Measurements from ENCODE around the gene PINLYP. TPM values are rescaled to one million over a fixed set of nuclear protein-coding genes. Genes with fewer than 3 reads are reported as not detected.
"Not testable (repeated sequence)": the region's sequence is repeated elsewhere in the genome, so short reads cannot be mapped to it uniquely, and the experiment has no call there.

Gene PINLYP
- total RNA-seq, 4 donors from 2014 or later = 4.7 to 22.1 (median 10.9) TPM

DNA sequence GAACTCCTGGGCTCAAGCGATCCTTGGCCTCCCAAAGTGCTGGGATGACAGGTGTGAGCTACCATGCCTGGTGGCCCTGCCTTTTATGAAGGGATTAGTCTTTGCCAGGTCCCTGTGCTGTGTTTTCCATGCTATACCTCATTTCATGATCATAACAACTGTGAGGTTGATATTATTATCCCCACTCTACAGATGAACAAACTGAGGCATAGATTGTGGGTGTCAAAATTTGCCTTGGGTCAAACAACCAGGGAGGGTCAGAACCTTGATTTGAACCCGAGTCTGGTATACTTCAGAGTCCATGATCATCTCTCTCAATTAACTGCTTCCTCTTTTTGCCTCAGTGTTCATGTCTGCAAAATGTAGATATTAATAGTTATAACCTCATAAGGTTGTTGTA is 6.9 kb downstream of the PINLYP start:
- Histone ChIP-seq H3K4me1 (peaks cover 20% of the 10 kb centered on the region), H3K27ac (no peak overlapping the region), H3K9me3 (no peaks in the 10 kb centered on the region), H3K36me3 (no peaks in the 10 kb centered on the region), H3K27me3 (no peaks in the 10 kb centered on the region), H3K4me3 (no peak overlapping the region)
- TF ChIP-seq EP300 (IDR thresholded peaks at IDR 0.05) = no peak
- no peak for TF ChIP-seq POLR2A (IDR thresholded peaks at IDR 0.05)
- TF ChIP-seq, protein P1, sequence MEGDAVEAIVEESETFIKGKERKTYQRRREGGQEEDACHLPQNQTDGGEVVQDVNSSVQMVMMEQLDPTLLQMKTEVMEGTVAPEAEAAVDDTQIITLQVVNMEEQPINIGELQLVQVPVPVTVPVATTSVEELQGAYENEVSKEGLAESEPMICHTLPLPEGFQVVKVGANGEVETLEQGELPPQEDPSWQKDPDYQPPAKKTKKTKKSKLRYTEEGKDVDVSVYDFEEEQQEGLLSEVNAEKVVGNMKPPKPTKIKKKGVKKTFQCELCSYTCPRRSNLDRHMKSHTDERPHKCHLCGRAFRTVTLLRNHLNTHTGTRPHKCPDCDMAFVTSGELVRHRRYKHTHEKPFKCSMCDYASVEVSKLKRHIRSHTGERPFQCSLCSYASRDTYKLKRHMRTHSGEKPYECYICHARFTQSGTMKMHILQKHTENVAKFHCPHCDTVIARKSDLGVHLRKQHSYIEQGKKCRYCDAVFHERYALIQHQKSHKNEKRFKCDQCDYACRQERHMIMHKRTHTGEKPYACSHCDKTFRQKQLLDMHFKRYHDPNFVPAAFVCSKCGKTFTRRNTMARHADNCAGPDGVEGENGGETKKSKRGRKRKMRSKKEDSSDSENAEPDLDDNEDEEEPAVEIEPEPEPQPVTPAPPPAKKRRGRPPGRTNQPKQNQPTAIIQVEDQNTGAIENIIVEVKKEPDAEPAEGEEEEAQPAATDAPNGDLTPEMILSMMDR (IDR thresholded peaks at IDR 0.05) = no peak
- no peak for DNase-seq (ENCODE audit: low spot score in 2 of 2)
- WGBS = 91% methylated on average over 2 of the region's 2 CpGs

DNA sequence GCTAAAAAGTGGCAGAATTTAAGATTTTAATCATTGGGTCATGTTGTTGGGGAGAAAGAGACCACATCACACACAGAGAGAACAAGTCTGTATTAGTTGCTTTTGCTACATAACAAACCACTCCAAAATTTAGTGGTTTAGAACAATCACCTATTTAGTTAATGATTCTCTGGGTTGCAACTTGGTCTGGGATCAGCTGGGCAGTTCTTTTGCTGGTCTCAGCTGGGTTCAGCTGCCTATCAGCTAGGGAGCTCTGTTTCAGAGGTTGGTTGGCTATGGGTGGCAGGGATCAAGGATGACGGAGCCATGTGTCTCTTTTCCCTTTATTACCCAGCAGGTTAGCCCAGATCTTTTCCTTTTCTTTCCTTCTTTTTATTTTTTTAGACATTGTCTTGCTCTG is 8.9 kb downstream of the PINLYP start:
- 100% methylated on average over 1 of the region's 1 CpG for WGBS
- no peaks in the 10 kb centered on the region for H3K36me3 ChIP-seq
- TF ChIP-seq EP300 (IDR thresholded peaks at IDR 0.05) (no peak), POLR2A (IDR thresholded peaks at IDR 0.05) (no peak), POLR2AphosphoS5 (IDR thresholded peaks at IDR 0.05) (no peak)
- TF ChIP-seq, protein P1 (IDR thresholded peaks at IDR 0.05) = no peak
- H3K4me1 ChIP-seq = peaks cover 20% of the 10 kb centered on the region
- H3K27ac ChIP-seq = no peak overlapping the region
- H3K27me3 ChIP-seq = no peaks in the 10 kb centered on the region
- no peaks in the 10 kb centered on the region for H3K9me3 ChIP-seq
- H3K4me3 ChIP-seq = no peak overlapping the region
- DNase-seq (ENCODE audit: low spot score in 2 of 2) = no peak

DNA sequence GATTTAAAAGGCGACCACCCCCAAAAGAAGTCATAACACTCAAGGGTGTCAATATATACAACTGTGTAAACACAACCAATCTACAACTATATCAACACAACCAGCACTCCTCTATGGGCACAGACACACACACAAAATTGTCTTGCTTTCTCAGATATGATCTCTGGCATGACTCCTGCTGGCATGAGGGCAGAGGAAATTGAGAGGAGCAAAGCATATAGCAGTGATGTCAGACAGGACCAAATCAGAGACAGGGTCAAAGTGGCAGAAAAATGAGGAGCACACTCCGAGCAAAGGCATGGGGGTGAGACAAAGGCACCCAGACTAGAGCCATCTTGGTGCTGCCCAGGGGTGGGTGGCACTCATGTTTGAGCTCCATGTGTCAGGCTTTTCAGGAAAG is 10.7 kb downstream of the PINLYP start:
- TF ChIP-seq POLR2AphosphoS5 (IDR thresholded peaks at IDR 0.05) (no peak), POLR2A (IDR thresholded peaks at IDR 0.05) (no peak), EP300 (IDR thresholded peaks at IDR 0.05) (no peak)
- TF ChIP-seq, protein P1 (IDR thresholded peaks at IDR 0.05) = no peak
- Histone ChIP-seq H3K27me3 (no peaks in the 10 kb centered on the region), H3K9me3 (no peaks in the 10 kb centered on the region), H3K4me3 (no peak overlapping the region), H3K36me3 (peaks cover 11% of the 10 kb centered on the region), H3K4me1 (peaks cover 12% of the 10 kb centered on the region), H3K27ac (no peak overlapping the region)
- 76% methylated on average over 2 of the region's 2 CpGs for WGBS
- DNase-seq (ENCODE audit: low spot score in 2 of 2) = no peak

DNA sequence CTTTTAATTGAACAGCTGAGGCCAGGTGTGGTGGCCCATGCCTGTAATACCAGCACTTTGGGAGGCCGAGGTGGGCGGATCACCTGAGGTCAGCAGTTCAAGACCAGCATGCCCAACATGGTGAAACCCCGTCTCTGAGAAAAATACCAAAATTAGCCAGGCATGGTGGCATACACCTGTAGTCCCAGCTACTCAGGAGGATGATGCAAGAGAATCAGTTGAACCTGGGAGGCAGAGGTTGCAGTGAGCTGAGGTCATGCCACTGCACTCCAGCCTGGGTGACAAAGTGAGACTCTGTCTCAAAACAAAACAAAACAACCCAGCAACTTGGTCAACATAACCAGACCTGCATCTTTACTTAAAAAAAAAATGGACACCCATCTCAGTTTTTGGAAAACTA is 11.4 kb downstream of the PINLYP start:
- not testable (repeated sequence) for H3K9me3 ChIP-seq; H3K27ac ChIP-seq; DNase-seq (ENCODE audit: low spot score in 2 of 2); H3K4me3 ChIP-seq; H3K27me3 ChIP-seq; H3K4me1 ChIP-seq
- WGBS = 95% methylated on average over 3 of the region's 3 CpGs
- peaks cover 18% of the 10 kb centered on the region for H3K36me3 ChIP-seq

DNA sequence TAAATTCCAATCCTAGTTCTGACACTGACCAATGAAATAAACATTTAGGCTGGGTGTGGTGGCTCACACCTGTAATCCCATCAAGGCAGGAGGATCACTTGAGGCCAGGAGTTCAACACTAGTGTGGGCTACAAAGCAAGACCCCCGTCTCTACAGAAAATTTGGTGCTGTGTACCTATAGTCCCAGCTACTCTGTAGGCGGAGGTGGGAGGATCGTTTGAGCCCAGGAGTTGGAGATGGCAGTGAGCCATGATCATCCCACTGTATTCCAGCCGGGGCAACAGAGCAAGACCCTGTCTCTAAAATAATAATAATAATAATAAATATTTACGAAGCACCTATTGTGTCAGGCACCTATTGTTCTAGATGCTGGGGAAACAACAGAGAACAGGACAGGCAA is 13.7 kb downstream of the PINLYP start:
- no peak overlapping the region for H3K27ac ChIP-seq
- no peaks in the 10 kb centered on the region for H3K9me3 ChIP-seq
- no peak overlapping the region for H3K4me3 ChIP-seq
- peaks cover 33% of the 10 kb centered on the region for H3K36me3 ChIP-seq
- peaks cover 17% of the 10 kb centered on the region for H3K4me1 ChIP-seq
- 76% methylated on average over 5 of the region's 5 CpGs for WGBS
- TF ChIP-seq POLR2A (IDR thresholded peaks at IDR 0.05) = no peak
- TF ChIP-seq EP300 (IDR thresholded peaks at IDR 0.05) = no peak
- no peak for TF ChIP-seq POLR2AphosphoS5 (IDR thresholded peaks at IDR 0.05)
- TF ChIP-seq, protein P1 (IDR thresholded peaks at IDR 0.05) = no peak
- H3K27me3 ChIP-seq = no peaks in the 10 kb centered on the region
- DNase-seq (ENCODE audit: low spot score in 2 of 2) = no peak

DNA sequence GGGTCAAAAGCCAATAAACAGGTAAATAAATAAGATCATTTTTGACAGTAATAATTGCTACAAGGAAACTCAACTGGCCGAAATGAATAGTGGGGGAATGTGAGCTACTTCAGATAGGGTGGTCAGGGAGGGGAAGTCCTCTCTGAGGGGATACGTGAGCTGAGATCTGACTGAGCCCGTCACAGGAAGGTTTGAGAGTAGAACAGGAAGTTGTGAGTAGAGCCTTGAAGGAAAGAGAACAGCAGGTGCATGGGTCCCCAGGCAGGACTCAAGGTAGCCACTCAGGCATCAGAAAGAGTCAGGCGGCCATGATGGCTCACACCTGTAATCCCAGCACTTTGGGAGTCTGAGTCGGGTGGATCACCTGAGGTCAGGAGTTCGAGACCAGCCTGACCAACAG is 14.1 kb downstream of the PINLYP start:
- no peaks in the 10 kb centered on the region for H3K9me3 ChIP-seq
- H3K27me3 ChIP-seq = no peaks in the 10 kb centered on the region
- TF ChIP-seq POLR2A (IDR thresholded peaks at IDR 0.05) (no peak), POLR2AphosphoS5 (IDR thresholded peaks at IDR 0.05) (no peak), EP300 (IDR thresholded peaks at IDR 0.05) (no peak)
- TF ChIP-seq, protein P1 (IDR thresholded peaks at IDR 0.05) = no peak
- 85% methylated on average over 6 of the region's 6 CpGs for WGBS
- H3K4me3 ChIP-seq = no peak overlapping the region
- peaks cover 33% of the 10 kb centered on the region for H3K36me3 ChIP-seq
- no peak for DNase-seq (ENCODE audit: low spot score in 2 of 2)
- no peak overlapping the region for H3K27ac ChIP-seq
- H3K4me1 ChIP-seq = peaks cover 21% of the 10 kb centered on the region
